ENCODE data around the gene MYO15A. TPM values are rescaled to one million over a fixed set of nuclear protein-coding genes. Genes with fewer than 3 reads are reported as not detected.

MYO15A gene
- total RNA-seq, 1 experiment from 2014 or later: 2.8 TPM

DNA sequence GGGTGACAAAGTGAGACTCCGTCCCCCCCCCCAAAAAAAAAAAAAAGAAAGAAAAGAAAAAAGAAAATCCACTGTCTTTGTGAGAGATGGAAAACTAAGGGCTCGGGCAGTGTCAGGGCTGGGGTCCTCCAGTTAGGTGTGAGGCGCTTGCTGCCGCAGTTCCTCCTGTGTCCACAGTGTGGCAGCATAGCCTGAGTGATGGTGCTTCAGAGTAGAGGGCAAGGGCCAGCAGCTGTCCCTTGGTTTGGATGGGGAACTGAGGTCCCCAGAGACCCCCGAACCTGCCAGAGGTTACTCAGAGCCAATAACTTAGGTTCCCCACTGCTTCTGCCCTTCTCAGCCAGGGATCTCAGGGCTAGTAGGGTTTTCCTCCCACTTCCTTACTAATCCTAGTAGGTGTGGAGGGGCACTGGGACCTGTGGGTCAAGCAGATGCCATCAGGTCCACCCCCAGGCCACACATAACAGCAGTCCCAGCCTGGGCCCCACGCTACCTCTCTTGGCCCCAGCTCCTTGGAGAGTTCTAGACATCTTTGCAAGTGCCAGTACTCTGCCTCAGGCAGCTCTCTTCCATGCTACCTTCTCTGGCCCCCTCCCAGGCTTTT lies 109.0 kb downstream of the MYO15A start:
- DNase-seq (ENCODE audit: low read depth, low spot score) (peak; percentile 23), ATAC-seq (peak; percentile 87)
- no peak overlapping the region for H3K4me2 ChIP-seq (ENCODE audit: low read length)
- no peaks in the 10 kb centered on the region for H3K27me3 ChIP-seq (ENCODE audit: insufficient read depth, low read length)
- no peaks in the 10 kb centered on the region for H3K79me2 ChIP-seq (ENCODE audit: insufficient read depth, low read length)
- intact Hi-C loops (cut with micrococcal nuclease): loop anchor here (5.0 kb wide), 1 partner anchor 75 kb away; no protein-coding TSS in a partner anchor
- H3K9ac ChIP-seq (ENCODE audit: low read length): no peak overlapping the region
- no peaks in the 10 kb centered on the region for H3K9me3 ChIP-seq (ENCODE audit: control insufficient read depth in 1 of 2, insufficient read depth in 1 of 2, low read depth in 1 of 2, low read length in 2 of 2)
- TF ChIP-seq RAD21 (IDR thresholded peaks at IDR 0.05; ENCODE audit: low read depth): peak; percentile 87
- TF ChIP-seq, protein P1, sequence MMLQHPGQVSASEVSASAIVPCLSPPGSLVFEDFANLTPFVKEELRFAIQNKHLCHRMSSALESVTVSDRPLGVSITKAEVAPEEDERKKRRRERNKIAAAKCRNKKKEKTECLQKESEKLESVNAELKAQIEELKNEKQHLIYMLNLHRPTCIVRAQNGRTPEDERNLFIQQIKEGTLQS (IDR thresholded peaks at IDR 0.05): no peak
- TF ChIP-seq ZFX (IDR thresholded peaks at IDR 0.05): no peak
- TF ChIP-seq, protein P2, sequence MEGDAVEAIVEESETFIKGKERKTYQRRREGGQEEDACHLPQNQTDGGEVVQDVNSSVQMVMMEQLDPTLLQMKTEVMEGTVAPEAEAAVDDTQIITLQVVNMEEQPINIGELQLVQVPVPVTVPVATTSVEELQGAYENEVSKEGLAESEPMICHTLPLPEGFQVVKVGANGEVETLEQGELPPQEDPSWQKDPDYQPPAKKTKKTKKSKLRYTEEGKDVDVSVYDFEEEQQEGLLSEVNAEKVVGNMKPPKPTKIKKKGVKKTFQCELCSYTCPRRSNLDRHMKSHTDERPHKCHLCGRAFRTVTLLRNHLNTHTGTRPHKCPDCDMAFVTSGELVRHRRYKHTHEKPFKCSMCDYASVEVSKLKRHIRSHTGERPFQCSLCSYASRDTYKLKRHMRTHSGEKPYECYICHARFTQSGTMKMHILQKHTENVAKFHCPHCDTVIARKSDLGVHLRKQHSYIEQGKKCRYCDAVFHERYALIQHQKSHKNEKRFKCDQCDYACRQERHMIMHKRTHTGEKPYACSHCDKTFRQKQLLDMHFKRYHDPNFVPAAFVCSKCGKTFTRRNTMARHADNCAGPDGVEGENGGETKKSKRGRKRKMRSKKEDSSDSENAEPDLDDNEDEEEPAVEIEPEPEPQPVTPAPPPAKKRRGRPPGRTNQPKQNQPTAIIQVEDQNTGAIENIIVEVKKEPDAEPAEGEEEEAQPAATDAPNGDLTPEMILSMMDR (IDR thresholded peaks at IDR 0.05 in 2 of 3, conservative IDR thresholded peaks at IDR 0.05 in 1 of 3; ENCODE audit: borderline replicate concordance in 1 of 3, insufficient read depth in 1 of 3, low read depth in 2 of 3, low read length in 2 of 3): peak; percentile 74 to 98 (median 94)
- peaks cover 21 to 34% of the 10 kb centered on the region in 2 experiments for H3K4me1 ChIP-seq (ENCODE audit: control insufficient read depth in 1 of 2, insufficient read depth in 2 of 2, low read length in 2 of 2)
- H3K4me3 ChIP-seq (replicated peaks in 1 of 2; ENCODE audit: low read depth in 1 of 2, low read length in 2 of 2): no peak overlapping the region
- no peaks in the 10 kb centered on the region for H3K9me2 ChIP-seq (ENCODE audit: insufficient read depth)
- H3K36me3 ChIP-seq (ENCODE audit: control insufficient read depth in 1 of 2, insufficient read depth in 2 of 2, low read length in 2 of 2): no peaks in the 10 kb centered on the region
- H3K27ac ChIP-seq (ENCODE audit: low read depth, low read length): no peak overlapping the region
- ChIA-PET RAD21 (ENCODE audit: low non-redundant PET in 1 of 2, low total read pairs in 2 of 2, uncharacterized antibody in 2 of 2, unreplicated experiment in 2 of 2) (interaction anchor here in 1 of 2 experiments (0.6 kb wide), 1 partner anchor 92 kb away, joined by 3 read pairs; no protein-coding TSS in a partner anchor), POLR2A (no interaction called here), CTCF (interaction anchor here (0.6 to 1.3 kb wide), 6 partner anchors 13 to 108 kb away, joined by 3 to 7 read pairs (median 6); partner anchors contain the start of gene ALKBH5)
- H4K20me1 ChIP-seq (ENCODE audit: insufficient read depth): no peaks in the 10 kb centered on the region
- BruUV-seq (replicated peaks): no TSS peak
- H2AFZ ChIP-seq (ENCODE audit: low read depth, low read length, poor library complexity, severe bottlenecking): no peak overlapping the region

DNA sequence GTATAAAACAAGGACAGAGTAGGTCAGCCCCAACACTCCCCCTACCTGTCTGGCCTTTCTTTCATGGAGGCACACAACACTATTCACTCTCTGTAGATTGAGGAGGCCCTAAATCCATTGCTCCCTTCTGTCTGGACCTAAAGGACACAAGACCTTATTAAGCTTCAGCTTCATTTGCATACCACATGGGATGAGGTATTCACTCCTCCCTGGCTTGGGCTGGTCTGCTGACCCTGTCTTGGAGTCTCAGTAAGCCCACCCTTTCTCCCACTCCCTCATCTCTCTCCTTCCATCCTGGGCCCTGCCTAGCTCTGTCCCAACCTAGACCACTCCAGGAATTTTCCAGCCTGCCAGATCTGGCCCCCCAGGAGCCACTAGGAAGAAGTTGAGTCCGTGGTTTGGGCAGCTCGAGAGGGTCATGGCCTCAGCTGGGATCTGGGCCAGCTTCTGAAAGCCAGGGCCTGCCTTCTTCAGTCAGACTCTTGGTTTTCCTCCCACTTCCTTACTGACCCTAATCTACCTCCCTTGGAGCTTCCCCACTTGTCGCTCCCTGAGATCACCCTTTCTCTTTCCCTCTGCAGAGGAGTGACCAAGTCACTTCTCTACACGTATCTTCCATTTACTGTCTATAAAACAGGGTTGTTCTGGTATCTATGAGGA lies 110.3 kb downstream of the MYO15A start:
- no peaks in the 10 kb centered on the region for H3K27me3 ChIP-seq (ENCODE audit: insufficient read depth, low read length)
- no peaks in the 10 kb centered on the region for H3K79me2 ChIP-seq (ENCODE audit: insufficient read depth, low read length)
- H3K9ac ChIP-seq (ENCODE audit: low read length): no peak overlapping the region
- no peaks in the 10 kb centered on the region for H3K9me2 ChIP-seq (ENCODE audit: insufficient read depth)
- DNase-seq (ENCODE audit: low read depth, low spot score) (no peak), ATAC-seq (no peak)
- no peak overlapping the region for H3K4me3 ChIP-seq (replicated peaks in 1 of 2; ENCODE audit: low read depth in 1 of 2, low read length in 2 of 2)
- ChIA-PET POLR2A (no interaction called here), RAD21 (ENCODE audit: low non-redundant PET in 1 of 2, low total read pairs in 2 of 2, uncharacterized antibody in 2 of 2, unreplicated experiment in 2 of 2) (no interaction called here), CTCF (interaction anchor here (1.2 kb wide), 1 partner anchor 35 kb away, joined by 3 read pairs; the partner anchor contains the start of gene ALKBH5)
- peaks cover 21 to 34% of the 10 kb centered on the region in 2 experiments for H3K4me1 ChIP-seq (ENCODE audit: control insufficient read depth in 1 of 2, insufficient read depth in 2 of 2, low read length in 2 of 2)
- H4K20me1 ChIP-seq (ENCODE audit: insufficient read depth): no peaks in the 10 kb centered on the region
- no TSS peak for BruUV-seq (replicated peaks)
- no peaks in the 10 kb centered on the region for H3K9me3 ChIP-seq (ENCODE audit: control insufficient read depth in 1 of 2, insufficient read depth in 1 of 2, low read depth in 1 of 2, low read length in 2 of 2)
- H3K36me3 ChIP-seq (ENCODE audit: control insufficient read depth in 1 of 2, insufficient read depth in 2 of 2, low read length in 2 of 2): no peaks in the 10 kb centered on the region
- no peak overlapping the region for H3K27ac ChIP-seq (ENCODE audit: low read depth, low read length)
- peak overlapping the region; percentile 16; the same call in 1 of the 2 replicates for H3K4me2 ChIP-seq (ENCODE audit: low read length)
- no peak overlapping the region for H2AFZ ChIP-seq (ENCODE audit: low read depth, low read length, poor library complexity, severe bottlenecking)
- intact Hi-C loops (cut with micrococcal nuclease): loop anchor here (5.0 kb wide), 1 partner anchor 77 kb away; no protein-coding TSS in a partner anchor
- TF ChIP-seq ZFX (IDR thresholded peaks at IDR 0.05) (no peak), POLR2AphosphoS5 (IDR thresholded peaks at IDR 0.05; ENCODE audit: low read depth, low read length) (no peak), SRF (IDR thresholded peaks at IDR 0.05; ENCODE audit: low read depth) (no peak), YY1 (IDR thresholded peaks at IDR 0.05; ENCODE audit: extremely low read depth, insufficient replicate concordance, low read depth, low read length) (no peak), SIN3A (IDR thresholded peaks at IDR 0.05; ENCODE audit: low read depth) (no peak), SP1 (IDR thresholded peaks at IDR 0.05; ENCODE audit: low read depth) (no peak)
- TF ChIP-seq, protein P2 (IDR thresholded peaks at IDR 0.05 in 2 of 3, conservative IDR thresholded peaks at IDR 0.05 in 1 of 3; ENCODE audit: borderline replicate concordance in 1 of 3, insufficient read depth in 1 of 3, low read depth in 2 of 3, low read length in 2 of 3): no peak
- TF ChIP-seq, protein P3, sequence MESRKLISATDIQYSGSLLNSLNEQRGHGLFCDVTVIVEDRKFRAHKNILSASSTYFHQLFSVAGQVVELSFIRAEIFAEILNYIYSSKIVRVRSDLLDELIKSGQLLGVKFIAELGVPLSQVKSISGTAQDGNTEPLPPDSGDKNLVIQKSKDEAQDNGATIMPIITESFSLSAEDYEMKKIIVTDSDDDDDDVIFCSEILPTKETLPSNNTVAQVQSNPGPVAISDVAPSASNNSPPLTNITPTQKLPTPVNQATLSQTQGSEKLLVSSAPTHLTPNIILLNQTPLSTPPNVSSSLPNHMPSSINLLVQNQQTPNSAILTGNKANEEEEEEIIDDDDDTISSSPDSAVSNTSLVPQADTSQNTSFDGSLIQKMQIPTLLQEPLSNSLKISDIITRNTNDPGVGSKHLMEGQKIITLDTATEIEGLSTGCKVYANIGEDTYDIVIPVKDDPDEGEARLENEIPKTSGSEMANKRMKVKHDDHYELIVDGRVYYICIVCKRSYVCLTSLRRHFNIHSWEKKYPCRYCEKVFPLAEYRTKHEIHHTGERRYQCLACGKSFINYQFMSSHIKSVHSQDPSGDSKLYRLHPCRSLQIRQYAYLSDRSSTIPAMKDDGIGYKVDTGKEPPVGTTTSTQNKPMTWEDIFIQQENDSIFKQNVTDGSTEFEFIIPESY (IDR thresholded peaks at IDR 0.05; ENCODE audit: extremely low read depth, insufficient replicate concordance, low read length): no peak

Data from HCT116 (cell line).